Neural progenitor cell (in vitro differentiated cells): Measurements from ENCODE around the gene CPT1A. TPM values are rescaled to one million over a fixed set of nuclear protein-coding genes. Genes with fewer than 3 reads are reported as not detected.
"Not testable (repeated sequence)": the region's sequence is repeated elsewhere in the genome, so short reads cannot be mapped to it uniquely, and the experiment has no call there.

ENCODE experiments used
- DNase-seq: peaks from one replicate; pipeline ENCODE4 v3.0.0-alpha.2; 2016; ENCODE audit warnings: low spot score
- H2AFZ ChIP-seq: fragments of 200-600 bp; sonication (generic); replicated peaks from 2 replicates; pipeline ENCODE4 v1.6.1; 2016; ENCODE audit warnings: antibody characterized with exemption
- H3F3A ChIP-seq: fragments of 200-600 bp; sonication (generic); 2 replicates; pipeline ENCODE4 v1.6.1; 2016; ENCODE audit warnings: antibody characterized with exemption, low read depth
- H3K27ac ChIP-seq: fragments of 200-600 bp; sonication (generic); 2 replicates; pipeline ENCODE4 v1.5.1; 2016; ENCODE audit warnings: mild to moderate bottlenecking
- H3K27me3 ChIP-seq: fragments of 200-600 bp; sonication (generic); 2 replicates; pipeline ENCODE4 v1.6.1; 2016; ENCODE audit warnings: mild to moderate bottlenecking, moderate library complexity
- H3K36me3 ChIP-seq: fragments of 200-600 bp; sonication (generic); 2 replicates; pipeline ENCODE4 v1.5.1; 2016
- H3K4me1 ChIP-seq: fragments of 200-600 bp; sonication (generic); 2 replicates; pipeline ENCODE4 v1.6.1; 2016; ENCODE audit warnings: mixed run types
- H3K4me2 ChIP-seq: fragments of 200-600 bp; sonication (generic); 2 replicates; pipeline ENCODE4 v1.6.1; 2016
- H3K4me3 ChIP-seq: fragments of 200-600 bp; sonication (generic); 2 replicates; pipeline ENCODE4 v1.5.1; 2016
- H3K79me2 ChIP-seq: fragments of 200-600 bp; sonication (generic); 2 replicates; pipeline ENCODE4 v1.6.1; 2016; ENCODE audit warnings: low read depth
- H3K9ac ChIP-seq: fragments of 200-600 bp; sonication (generic); 2 replicates; pipeline ENCODE4 v1.6.1; 2016
- H3K9me3 ChIP-seq: fragments of 200-600 bp; sonication (generic); 2 replicates; pipeline ENCODE4 v1.5.1; 2016; ENCODE audit warnings: low read depth
- H4K20me1 ChIP-seq: fragments of 200-600 bp; sonication (generic); 2 replicates; pipeline ENCODE4 v1.6.1; 2016; ENCODE audit warnings: low read depth
- H3K27ac Mint-ChIP-seq: 3 replicates; pipeline ENCODE4 v1.8.0; 2021; ENCODE audit warnings: mixed read lengths
- H3K27me3 Mint-ChIP-seq: 2 replicates; pipeline ENCODE4 v1.8.0; 2022; ENCODE audit warnings: low read depth, mild to moderate bottlenecking, inconsistent platforms, moderate library complexity, mixed read lengths; ENCODE audit not compliant: insufficient read depth
- H3K36me3 Mint-ChIP-seq: 3 replicates; pipeline ENCODE4 v1.8.0; 2021; ENCODE audit warnings: mixed read lengths
- H3K4me1 Mint-ChIP-seq: 3 replicates; pipeline ENCODE4 v1.8.0; 2021; ENCODE audit warnings: mixed read lengths
- H3K4me3 Mint-ChIP-seq: 3 replicates; pipeline ENCODE4 v1.8.0; 2021; ENCODE audit warnings: mild to moderate bottlenecking, moderate library complexity, mixed read lengths
- H3K9me3 Mint-ChIP-seq: 3 replicates; pipeline ENCODE4 v1.8.0; 2020; ENCODE audit warnings: mixed read lengths
- EZH2 ChIP-seq: fragments of 200-600 bp; sonication (generic); IDR thresholded peaks from 2 replicates; pipeline ENCODE4 v1.6.1; 2017; ENCODE audit warnings: antibody characterized with exemption, mild to moderate bottlenecking, moderate library complexity
- EZH2phosphoT487 ChIP-seq: fragments of 200-600 bp; sonication (generic); IDR thresholded peaks from 2 replicates; pipeline ENCODE4 v1.6.1; 2017; ENCODE audit warnings: antibody characterized with exemption
- total RNA-seq: library from RNA; depleted of rRNA; stranded (reverse); fragments of >200 nt; gene quantifications from 2 replicates; pipeline ENCODE4 v1.2.3, GENCODE V29; 2015; ENCODE audit warnings: low replicate concordance
- TF ChIP-seq, protein P1 (sequence below): fragments of 200-600 bp; sonication (generic); IDR thresholded peaks from 2 replicates; pipeline ENCODE4 v1.5.1; 2017; ENCODE audit warnings: antibody characterized with exemption, mild to moderate bottlenecking

CPT1A gene
- total RNA-seq, result 0.64 and 0.90 TPM in 2 replicates

DNA sequence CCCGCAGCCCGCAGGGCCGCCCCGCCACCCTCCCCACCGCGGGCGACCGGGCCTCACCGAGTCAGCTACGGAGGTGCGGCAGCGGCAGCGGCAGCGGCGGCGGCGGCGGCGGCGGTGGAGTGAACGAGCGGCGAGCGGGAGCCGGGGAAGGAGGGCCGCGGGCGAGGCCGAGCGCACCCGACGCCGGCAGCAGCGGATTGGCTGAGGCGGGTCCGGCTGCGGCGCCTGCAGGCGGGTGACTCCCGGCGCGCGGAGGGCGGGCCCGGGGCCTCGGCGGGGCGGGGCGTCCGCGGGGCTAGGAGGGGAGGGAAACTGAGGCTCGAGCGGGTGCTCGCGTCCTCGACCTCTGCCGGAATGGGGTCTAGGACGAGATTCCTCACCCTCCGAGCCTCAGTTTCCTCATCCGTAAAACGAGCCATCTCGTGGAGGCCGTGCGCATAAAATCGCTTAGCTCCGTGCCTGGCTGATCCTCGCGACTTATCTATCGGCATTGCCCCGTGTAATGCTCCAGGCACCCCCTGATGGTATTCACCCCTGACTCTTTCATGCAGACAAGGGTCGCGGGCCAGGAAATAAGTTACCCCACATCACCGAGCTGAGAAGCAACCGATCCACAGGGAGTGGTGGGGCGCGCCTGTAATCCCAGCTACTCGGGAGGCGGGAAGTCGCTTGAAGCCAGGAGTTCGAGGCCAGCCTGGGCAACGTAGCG, at the start of gene CPT1A:
TSS of gene CPT1A (minus strand) at position 199 of the 709 bp plus-strand sequence. CDS start 26,442 bp downstream, outside the sequence.
- peak within 1 kb of the TSS; percentile 57 for H3K4me3 Mint-ChIP-seq
- H3K27me3 Mint-ChIP-seq, result peaks cover 61% of the 10 kb centered on the region
- TF ChIP-seq EZH2phosphoT487 (no peak), EZH2 (no peak)
- TF ChIP-seq, protein P1, sequence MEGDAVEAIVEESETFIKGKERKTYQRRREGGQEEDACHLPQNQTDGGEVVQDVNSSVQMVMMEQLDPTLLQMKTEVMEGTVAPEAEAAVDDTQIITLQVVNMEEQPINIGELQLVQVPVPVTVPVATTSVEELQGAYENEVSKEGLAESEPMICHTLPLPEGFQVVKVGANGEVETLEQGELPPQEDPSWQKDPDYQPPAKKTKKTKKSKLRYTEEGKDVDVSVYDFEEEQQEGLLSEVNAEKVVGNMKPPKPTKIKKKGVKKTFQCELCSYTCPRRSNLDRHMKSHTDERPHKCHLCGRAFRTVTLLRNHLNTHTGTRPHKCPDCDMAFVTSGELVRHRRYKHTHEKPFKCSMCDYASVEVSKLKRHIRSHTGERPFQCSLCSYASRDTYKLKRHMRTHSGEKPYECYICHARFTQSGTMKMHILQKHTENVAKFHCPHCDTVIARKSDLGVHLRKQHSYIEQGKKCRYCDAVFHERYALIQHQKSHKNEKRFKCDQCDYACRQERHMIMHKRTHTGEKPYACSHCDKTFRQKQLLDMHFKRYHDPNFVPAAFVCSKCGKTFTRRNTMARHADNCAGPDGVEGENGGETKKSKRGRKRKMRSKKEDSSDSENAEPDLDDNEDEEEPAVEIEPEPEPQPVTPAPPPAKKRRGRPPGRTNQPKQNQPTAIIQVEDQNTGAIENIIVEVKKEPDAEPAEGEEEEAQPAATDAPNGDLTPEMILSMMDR, result no peak

DNA sequence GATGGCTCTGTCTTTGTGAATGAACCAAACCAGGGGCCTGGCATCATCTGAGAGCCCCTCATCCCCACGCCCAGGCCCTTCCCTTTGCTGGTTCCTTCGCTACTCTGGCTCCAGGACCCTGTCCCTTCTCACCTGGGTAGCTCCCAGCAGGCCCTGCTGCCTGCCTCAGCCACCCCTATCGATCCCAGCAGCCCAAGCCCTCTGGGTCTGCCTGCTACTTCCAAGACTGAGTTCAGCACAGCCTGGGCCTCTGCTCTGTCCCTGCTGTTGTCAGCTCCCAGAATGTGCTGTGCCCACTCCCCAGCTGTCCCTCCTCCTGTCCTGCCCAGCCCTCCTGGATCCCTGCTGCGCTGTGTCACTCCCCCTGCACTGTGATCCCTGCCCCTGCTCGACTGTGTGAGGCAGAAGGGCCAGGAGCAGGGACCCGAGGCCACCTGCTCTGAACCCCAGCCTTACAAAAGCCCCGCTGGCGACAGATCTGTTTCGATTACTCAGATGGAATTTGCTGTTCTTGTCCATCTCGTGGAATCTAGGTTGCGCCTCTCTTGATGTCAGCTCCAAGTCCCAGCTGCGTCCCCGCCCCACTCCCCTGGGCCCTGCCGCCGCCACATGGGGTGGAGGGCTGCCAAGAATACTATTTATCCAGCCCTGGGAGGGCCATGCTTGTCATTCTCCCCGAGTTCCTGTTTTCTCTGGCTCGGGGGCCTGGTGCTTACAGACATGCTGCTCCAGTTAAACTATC, 48.9 kb upstream of the CPT1A start:
- Mint-ChIP-seq H3K4me1 (peaks cover 2% of the 10 kb centered on the region), H3K27ac (no peak overlapping the region), H3K27me3 (peaks cover 2% of the 10 kb centered on the region), H3K4me3 (no peak overlapping the region), H3K36me3 (peaks cover 15% of the 10 kb centered on the region), H3K9me3 (no peaks in the 10 kb centered on the region)
- H3K27me3 ChIP-seq, result no peaks in the 10 kb centered on the region
- H3F3A ChIP-seq, result no peaks in the 10 kb centered on the region
- no peaks in the 10 kb centered on the region for H3K9me3 ChIP-seq
- no peak overlapping the region for H3K4me2 ChIP-seq
- H2AFZ ChIP-seq, result no peak overlapping the region
- DNase-seq, result no peak
- TF ChIP-seq, protein P1, result no peak
- TF ChIP-seq EZH2phosphoT487 (no peak), EZH2 (no peak)
- H3K79me2 ChIP-seq, result no peaks in the 10 kb centered on the region
- H3K27ac ChIP-seq, result no peak overlapping the region
- peaks cover 6% of the 10 kb centered on the region for H4K20me1 ChIP-seq
- no peak overlapping the region for H3K4me3 ChIP-seq
- no peaks in the 10 kb centered on the region for H3K36me3 ChIP-seq
- no peak overlapping the region for H3K9ac ChIP-seq
- no peaks in the 10 kb centered on the region for H3K4me1 ChIP-seq

More for the DNA sequence above, at the start of gene CPT1A:
- H3K9me3 ChIP-seq, result no peaks in the 10 kb centered on the region
- no peaks in the 10 kb centered on the region for H3K36me3 Mint-ChIP-seq
- no peaks in the 10 kb centered on the region for H3K79me2 ChIP-seq
- no peak within 1 kb of the TSS for H3K9ac ChIP-seq
- H3K27me3 ChIP-seq, result peaks cover 100% of the 10 kb centered on the region
- H3K27ac ChIP-seq, result no peak within 1 kb of the TSS
- peak within 1 kb of the TSS; percentile 39 for H3K4me3 ChIP-seq
- no peaks in the 10 kb centered on the region for H3K9me3 Mint-ChIP-seq
- no peaks in the 10 kb centered on the region for H3K36me3 ChIP-seq
- peak within 1 kb of the TSS; percentile 77 for H3K4me2 ChIP-seq
- H4K20me1 ChIP-seq, result peaks cover 61% of the 10 kb centered on the region
- H3F3A ChIP-seq, result peaks cover 25% of the 10 kb centered on the region
- H3K4me1 ChIP-seq, result peaks cover 10% of the 10 kb centered on the region
- H2AFZ ChIP-seq, result no peak within 1 kb of the TSS
- DNase-seq, result peak; percentile 87
- peaks cover 32% of the 10 kb centered on the region for H3K4me1 Mint-ChIP-seq
- no peak within 1 kb of the TSS for H3K27ac Mint-ChIP-seq

DNA sequence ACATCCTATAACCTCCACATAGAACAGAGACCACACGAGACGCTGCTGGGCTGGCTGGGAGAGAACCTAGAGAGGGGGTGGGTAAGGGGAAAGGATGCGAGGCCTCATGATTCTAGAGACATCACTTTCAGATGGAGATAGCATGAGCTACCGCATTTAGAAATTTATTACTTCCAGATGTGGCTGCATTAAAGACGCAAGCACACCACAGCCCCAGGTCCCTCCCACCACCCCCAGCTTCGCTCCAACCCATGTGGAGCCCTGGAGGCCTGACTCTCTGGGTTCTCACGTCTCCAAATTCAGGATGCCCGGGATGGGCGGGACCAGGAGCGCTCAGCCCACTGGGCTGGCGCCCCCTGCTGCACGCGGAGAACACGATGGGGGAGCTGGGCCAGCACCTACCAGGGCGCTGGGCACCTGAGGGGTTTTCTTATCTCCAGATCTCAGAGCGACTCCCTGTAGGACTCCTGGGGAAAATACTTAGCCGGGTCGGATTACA, 48.3 kb upstream of the CPT1A start:
- H3K4me1 ChIP-seq, result no peaks in the 10 kb centered on the region
- no peak for TF ChIP-seq EZH2
- TF ChIP-seq, protein P1, result peak; percentile 66
- no peak for TF ChIP-seq EZH2phosphoT487
- no peak overlapping the region for H3K4me2 ChIP-seq
- no peak overlapping the region for H3K4me3 ChIP-seq
- H3K79me2 ChIP-seq, result no peaks in the 10 kb centered on the region
- no peak overlapping the region for H2AFZ ChIP-seq
- H3K9ac ChIP-seq, result no peak overlapping the region
- peak; percentile 71 for DNase-seq
- peaks cover 6% of the 10 kb centered on the region for H4K20me1 ChIP-seq
- Mint-ChIP-seq H3K4me1 (peaks cover 2% of the 10 kb centered on the region), H3K27me3 (peaks cover 2% of the 10 kb centered on the region), H3K9me3 (no peaks in the 10 kb centered on the region), H3K4me3 (no peak overlapping the region), H3K27ac (no peak overlapping the region), H3K36me3 (peaks cover 15% of the 10 kb centered on the region)
- H3K36me3 ChIP-seq, result no peaks in the 10 kb centered on the region
- H3K9me3 ChIP-seq, result no peaks in the 10 kb centered on the region
- no peaks in the 10 kb centered on the region for H3F3A ChIP-seq
- H3K27ac ChIP-seq, result no peak overlapping the region
- H3K27me3 ChIP-seq, result no peaks in the 10 kb centered on the region

DNA sequence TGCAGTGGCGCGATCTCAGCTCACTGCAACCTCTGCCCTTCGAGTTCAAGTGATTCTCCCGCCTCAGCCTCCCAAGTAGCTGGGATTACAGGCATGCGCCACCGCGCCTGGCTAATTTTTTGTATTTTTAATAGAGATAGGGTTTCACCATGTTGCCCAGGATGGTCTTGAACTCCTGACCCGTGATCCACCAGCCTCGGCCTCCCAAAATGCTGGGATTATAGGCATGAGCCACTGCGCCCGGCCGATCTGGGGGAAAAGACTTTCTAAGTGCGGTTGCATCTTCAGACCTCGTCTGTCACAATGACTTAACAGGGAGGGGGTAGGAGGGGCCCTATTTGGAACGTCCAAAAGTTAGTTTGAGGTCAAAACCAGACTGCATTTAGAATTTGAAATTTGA, 43.1 kb upstream of the CPT1A start:
- not testable (repeated sequence) for H3K4me1 Mint-ChIP-seq, DNase-seq, H3K36me3 ChIP-seq, H3K9ac ChIP-seq, H3K79me2 ChIP-seq, H3K4me3 ChIP-seq, H3K9me3 Mint-ChIP-seq, H3K4me2 ChIP-seq, H3K27ac Mint-ChIP-seq, H3K4me1 ChIP-seq, H3K4me3 Mint-ChIP-seq, H3K27ac ChIP-seq, H3K9me3 ChIP-seq, H3K27me3 Mint-ChIP-seq, H4K20me1 ChIP-seq, H3F3A ChIP-seq, H3K36me3 Mint-ChIP-seq, H2AFZ ChIP-seq, H3K27me3 ChIP-seq
